GM23338 (cell line): Measurements from ENCODE around the gene NEU2. TPM values are rescaled to one million over a fixed set of nuclear protein-coding genes. Genes with fewer than 3 reads are reported as not detected.

Source experiments
- ATAC-seq: fragments of 200-7000 bp; cut with Tn5 transposase; 3 replicates; pipeline ENCODE4 v1.9.1; 2020
- DNase-seq: peaks from one replicate; pipeline ENCODE4 v3.0.0-alpha.2; 2015; ENCODE audit warnings: low spot score
- H2AFZ ChIP-seq: fragments of 200-600 bp; sonication (generic); 2 replicates; pipeline ENCODE4 v1.8.0; 2016; ENCODE audit warnings: antibody characterized with exemption, mild to moderate bottlenecking, moderate library complexity
- H3F3A ChIP-seq: fragments of 200-600 bp; sonication (generic); replicated peaks from 2 replicates; pipeline ENCODE4 v1.8.0; 2017; ENCODE audit warnings: antibody characterized with exemption, mixed run types, low read depth
- H3K27ac ChIP-seq: fragments of 200-600 bp; sonication (generic); 2 replicates; pipeline ENCODE4 v1.6.1; 2016; ENCODE audit warnings: low read depth
- H3K27me3 ChIP-seq: fragments of 200-600 bp; sonication (generic); 2 replicates; pipeline ENCODE4 v1.8.0; 2016; ENCODE audit warnings: mild to moderate bottlenecking, mixed run types, moderate library complexity; ENCODE audit not compliant: insufficient read depth
- H3K36me3 ChIP-seq: fragments of 200-600 bp; sonication (generic); 2 replicates; pipeline ENCODE4 v1.8.0; 2016; ENCODE audit warnings: mild to moderate bottlenecking; ENCODE audit not compliant: insufficient read depth
- H3K4me1 ChIP-seq: fragments of 200-600 bp; sonication (generic); 2 replicates; pipeline ENCODE4 v1.8.0; 2016; ENCODE audit warnings: mild to moderate bottlenecking, moderate library complexity; ENCODE audit not compliant: insufficient read depth
- H3K4me2 ChIP-seq: fragments of 200-600 bp; sonication (generic); 2 replicates; pipeline ENCODE4 v1.7.1; 2017; ENCODE audit warnings: mixed run types
- H3K4me3 ChIP-seq: fragments of 200-600 bp; sonication (generic); 2 replicates; pipeline ENCODE4 v1.6.1; 2016; ENCODE audit warnings: mixed run types
- H3K79me2 ChIP-seq: fragments of 200-600 bp; sonication (generic); replicated peaks from 2 replicates; pipeline ENCODE4 v1.8.0; 2017; ENCODE audit warnings: mild to moderate bottlenecking; ENCODE audit not compliant: insufficient read depth
- H3K9me2 ChIP-seq: fragments of 200-600 bp; sonication (generic); 2 replicates; pipeline ENCODE4 v1.8.0; 2017; ENCODE audit not compliant: insufficient read depth
- H4K20me1 ChIP-seq: fragments of 200-600 bp; sonication (generic); replicated peaks from 2 replicates; pipeline ENCODE4 v1.8.0; 2017; ENCODE audit warnings: mild to moderate bottlenecking; ENCODE audit not compliant: insufficient read depth
- H3K27ac Mint-ChIP-seq: 2 replicates; pipeline ENCODE4 v1.8.0; 2020; ENCODE audit warnings: inconsistent platforms, mild to moderate bottlenecking, moderate library complexity, mixed read lengths
- H3K27me3 Mint-ChIP-seq: 3 replicates; pipeline ENCODE4 v1.8.0; 2022; ENCODE audit warnings: low read depth, mild to moderate bottlenecking, moderate library complexity, mixed read lengths, inconsistent platforms; ENCODE audit not compliant: insufficient read depth, poor library complexity
- H3K36me3 Mint-ChIP-seq: 3 replicates; pipeline ENCODE4 v1.8.0; 2021; ENCODE audit warnings: low read depth, mild to moderate bottlenecking, inconsistent platforms, moderate library complexity, mixed read lengths
- H3K4me1 Mint-ChIP-seq: 3 replicates; pipeline ENCODE4 v1.8.0; 2020; ENCODE audit warnings: mild to moderate bottlenecking, inconsistent platforms, mixed read lengths
- H3K4me3 Mint-ChIP-seq: 3 replicates; pipeline ENCODE4 v1.8.0; 2021; ENCODE audit warnings: moderate library complexity, mild to moderate bottlenecking, inconsistent platforms, mixed read lengths
- H3K9me3 Mint-ChIP-seq: 3 replicates; pipeline ENCODE4 v1.8.0; 2020; ENCODE audit warnings: moderate library complexity, mild to moderate bottlenecking, inconsistent platforms, mixed read lengths
- CREB1 ChIP-seq: fragments of 250-450 bp; sonication (Bioruptor Pico); IDR thresholded peaks from 2 replicates; pipeline ENCODE4 v1.5.0; 2020; ENCODE audit warnings: low read depth, mild to moderate bottlenecking, moderate library complexity
- CTCF ChIP-seq, 2 experiments: fragments of 200-600 bp in 1 of 2; sonication (generic) in 1 of 2; conservative IDR thresholded peaks; 2 replicates each; pipeline versions ENCODE4 v1.5.1 to v1.6.1; 2016 to 2017; ENCODE audit warnings: antibody characterized with exemption in 2 of 2, low read depth in 2 of 2, mild to moderate bottlenecking in 2 of 2, moderate library complexity in 1 of 2
- EZH2 ChIP-seq: fragments of 200-600 bp; sonication (generic); IDR thresholded peaks from one replicate; pipeline ENCODE4 v1.8.0; 2017; ENCODE audit warnings: antibody characterized with exemption, mild to moderate bottlenecking, low read depth; ENCODE audit not compliant: unreplicated experiment
- JUNB ChIP-seq: IDR thresholded peaks from one replicate; pipeline ENCODE4 v1.6.1; 2016; ENCODE audit warnings: antibody characterized with exemption; ENCODE audit not compliant: unreplicated experiment
- NANOG ChIP-seq: IDR thresholded peaks from 2 replicates; pipeline ENCODE4 v1.6.1; 2016; ENCODE audit warnings: antibody characterized with exemption, borderline replicate concordance
- POLR2AphosphoS5 ChIP-seq: IDR thresholded peaks from 2 replicates; pipeline ENCODE4 v1.6.1; 2016; ENCODE audit warnings: antibody characterized with exemption, low read depth
- REST ChIP-seq: IDR thresholded peaks from one replicate; pipeline ENCODE4 v1.6.1; 2018; ENCODE audit warnings: antibody characterized with exemption; ENCODE audit not compliant: unreplicated experiment
- STAT1 ChIP-seq: IDR thresholded peaks from one replicate; pipeline ENCODE4 v1.6.1; 2016; ENCODE audit warnings: antibody characterized with exemption; ENCODE audit not compliant: unreplicated experiment
- ZNF114 ChIP-seq: fragments of 250-450 bp; sonication (Bioruptor Pico); IDR thresholded peaks from 2 replicates; pipeline ENCODE4 v1.5.0; 2020; ENCODE audit warnings: mild to moderate bottlenecking, moderate library complexity
- ZNF331 ChIP-seq: fragments of 250-450 bp; sonication (Bioruptor Pico); IDR thresholded peaks from 2 replicates; pipeline ENCODE4 v1.5.0; 2020; ENCODE audit warnings: low read depth, mild to moderate bottlenecking, moderate library complexity
- ZNF462 ChIP-seq: fragments of 250-450 bp; sonication (Bioruptor Pico); IDR thresholded peaks from 2 replicates; pipeline ENCODE4 v1.5.0; 2020; ENCODE audit warnings: mild to moderate bottlenecking, moderate library complexity
- polyA plus RNA-seq: library from polyadenylated mRNA; unstranded; fragments of >200 nt; fragmentation: Nextera tagmentation; extraction: Ambion mirVana; gene quantifications from 2 replicates; pipeline ENCODE4 v1.2.1, GENCODE V29; 2016
- total RNA-seq: library from RNA; depleted of rRNA; stranded (reverse); fragments of >200 nt; shearing (Covaris generic); gene quantifications from 2 replicates; pipeline ENCODE4 v1.2.3, GENCODE V29; 2014

Gene NEU2
- total and polyA plus RNA-seq, 2 experiments from 2014 or later = not detected

- Mint-ChIP-seq H3K4me1 (peaks cover 3% of the 10 kb centered on the region), H3K27me3 (peaks cover 3% of the 10 kb centered on the region), H3K36me3 (no peaks in the 10 kb centered on the region; the same call in 2 of the 3 replicates), H3K27ac (no peak overlapping the region), H3K4me3 (no peak overlapping the region), H3K9me3 (no peaks in the 10 kb centered on the region; the same call in 2 of the 3 replicates)
- Histone ChIP-seq H3K36me3 (no peaks in the 10 kb centered on the region), H3K27me3 (no peaks in the 10 kb centered on the region), H3K4me1 (no peaks in the 10 kb centered on the region), H3K9me2 (no peaks in the 10 kb centered on the region), H2AFZ (no peak overlapping the region), H3F3A (no peaks in the 10 kb centered on the region), H4K20me1 (no peaks in the 10 kb centered on the region), H3K79me2 (no peaks in the 10 kb centered on the region), H3K4me3 (no peak overlapping the region), H3K4me2 (no peak overlapping the region), H3K27ac (no peak overlapping the region)
- no peak for DNase-seq
- no peak for TF ChIP-seq ZNF331 (CRISPR knock-in tag)
- TF ChIP-seq CTCF (conservative IDR thresholded peaks at IDR 0.05; ENCODE audit: low read depth in 2 of 2) = no peak
- TF ChIP-seq CREB1 (CRISPR knock-in tag) = no peak
- TF ChIP-seq STAT1 = no peak
- no peak for TF ChIP-seq EZH2
- no peak for TF ChIP-seq REST
- TF ChIP-seq POLR2AphosphoS5 = no peak
- TF ChIP-seq JUNB = no peak
- no peak for ATAC-seq
Measured at GRCh38 chr2:233042549-233042948, 10.1 kb downstream of the NEU2 start.

- Histone ChIP-seq H3K4me3 (no peak overlapping the region), H3K79me2 (no peaks in the 10 kb centered on the region), H3K9me2 (peaks cover 7% of the 10 kb centered on the region; the same call in 1 of the 2 replicates), H3K27me3 (no peaks in the 10 kb centered on the region), H3K36me3 (no peaks in the 10 kb centered on the region), H3K4me2 (no peak overlapping the region), H3F3A (no peaks in the 10 kb centered on the region), H3K4me1 (peaks cover 7% of the 10 kb centered on the region), H2AFZ (no peak overlapping the region), H3K27ac (no peak overlapping the region), H4K20me1 (no peaks in the 10 kb centered on the region)
- Mint-ChIP-seq H3K4me1 (peaks cover 24% of the 10 kb centered on the region), H3K27ac (no peak overlapping the region), H3K36me3 (no peaks in the 10 kb centered on the region; the same call in 2 of the 3 replicates), H3K9me3 (no peaks in the 10 kb centered on the region), H3K27me3 (peaks cover 15% of the 10 kb centered on the region), H3K4me3 (no peak overlapping the region)
- no peak for ATAC-seq
- no peak for DNase-seq
- TF ChIP-seq CREB1 (CRISPR knock-in tag) (no peak), ZNF114 (CRISPR knock-in tag) (no peak), ZNF462 (CRISPR knock-in tag) (no peak), NANOG (no peak)
Measured at GRCh38 chr2:233044974-233045605, 12.6 kb downstream of the NEU2 start.
